Ovary (tissue), 9 donors: ENCODE data around the gene PRSS35. TPM values are rescaled to one million over a fixed set of nuclear protein-coding genes. Genes with fewer than 3 reads are reported as not detected.

Source experiments
- DNase-seq, 5 donors: peaks; one replicate each; pipeline ENCODE4 v3.0.0-alpha.2; 2019 to 2020
- H3K27ac ChIP-seq, 2 donors: fragments of 200-600 bp; one replicate each; pipeline versions ENCODE4 v1.5.1 to v1.8.0; 2019 to 2022
- H3K27me3 ChIP-seq: fragments of 200-600 bp; one replicate; pipeline ENCODE4 v1.8.0; 2022
- H3K36me3 ChIP-seq: fragments of 200-600 bp; sonication (generic); one replicate; pipeline ENCODE4 v1.5.1; 2019
- H3K4me1 ChIP-seq: one replicate; pipeline ENCODE4 v1.8.1; 2013; ENCODE audit warnings: mild to moderate bottlenecking, moderate library complexity; ENCODE audit not compliant: insufficient read depth
- H3K4me3 ChIP-seq: fragments of 200-600 bp; sonication (generic); one replicate; pipeline ENCODE4 v1.5.1; 2017
- H3K9me3 ChIP-seq, 2 donors: fragments of 200-600 bp in 1 of 2; sonication (generic) in 1 of 2; one replicate each; pipeline versions ENCODE4 v1.5.1 to v1.8.1; 2013 to 2019; ENCODE audit warnings: mild to moderate bottlenecking in 1 of 2, moderate library complexity in 1 of 2
- EP300 ChIP-seq: sonication (generic); formaldehyde crosslinking; IDR thresholded peaks from one replicate; pipeline ENCODE4 v1.6.1; 2017; ENCODE audit warnings: antibody characterized with exemption
- POLR2A ChIP-seq: fragments of 450-650 bp; IDR thresholded peaks from one replicate; pipeline ENCODE4 v1.6.1; 2017; ENCODE audit warnings: antibody characterized with exemption, mild to moderate bottlenecking, moderate library complexity
- WGBS, 3 donors: extraction: QIAGEN DNeasy Blood & Tissue Kit in 1 of 3; methylation state at CpG; one replicate each; pipeline versions ENCODE4 v1.1.5 to v1.1.7; 2013 to 2017; 5-methylcytosine and 5-hydroxymethylcytosine counted together
- intact Hi-C, 4 donors: fragments of 100-400 bp; cut with DNase I; formaldehyde crosslinking; loops; one replicate each; pipeline versions ENCODE4 v1.11.0 to v1.15.1; 2022 to 2023
- polyA plus RNA-seq, 2 donors: library from polyadenylated mRNA; stranded (reverse); fragments of 200-250 nt in 1 of 2; fragments of 350-450 nt in 1 of 2; fragmentation: Illumina TruSeq in 1 of 2; extraction: RNeasy Lipid Tissue Mini Kit (QIAGEN cat#74804) in 1 of 2; gene quantifications; one replicate each; pipeline ENCODE4 v1.2.3, GENCODE V29; 2013 to 2014
- total RNA-seq, 7 donors: library from RNA; depleted of rRNA in 2 of 7; stranded (reverse); fragments of >200 nt in 2 of 7; fragmentation: NEBNext Ultra II Directional in 3 of 7; extraction: Animal tissue kit (Norgen Biotek cat#: 25700) in 3 of 7; gene quantifications; one replicate each; pipeline versions ENCODE4 v1.1.0 to v1.2.4, GENCODE V29; 2016 to 2023
- TF ChIP-seq, protein P1 (sequence below), 3 donors: fragments of 450-650 bp in 2 of 3; fragments of 200-600 bp in 1 of 3; IDR thresholded peaks; one replicate each; pipeline versions ENCODE4 v1.5.1 to v1.8.0; 2016 to 2022; ENCODE audit warnings: antibody characterized with exemption in 3 of 3, mild to moderate bottlenecking in 1 of 3
- donor health status: DM: no; HTN: no; CAD: no; lungs with moderate emphysema.
- donor health status: DM: no; HTN: no; CAD: no.
- donor health status: Bipolar disorder and iron deficiency.
- donor health status: DM: yes; HTN: yes; CAD: no.
- donor health status: DM: no; HTN: no; CAD: no.
- donor health status: DM: yes; HTN: yes; CAD: no.

Gene PRSS35
- total and polyA plus RNA-seq, 9 donors, result 2.4 to 11.3 (median 6.8) TPM

DNA sequence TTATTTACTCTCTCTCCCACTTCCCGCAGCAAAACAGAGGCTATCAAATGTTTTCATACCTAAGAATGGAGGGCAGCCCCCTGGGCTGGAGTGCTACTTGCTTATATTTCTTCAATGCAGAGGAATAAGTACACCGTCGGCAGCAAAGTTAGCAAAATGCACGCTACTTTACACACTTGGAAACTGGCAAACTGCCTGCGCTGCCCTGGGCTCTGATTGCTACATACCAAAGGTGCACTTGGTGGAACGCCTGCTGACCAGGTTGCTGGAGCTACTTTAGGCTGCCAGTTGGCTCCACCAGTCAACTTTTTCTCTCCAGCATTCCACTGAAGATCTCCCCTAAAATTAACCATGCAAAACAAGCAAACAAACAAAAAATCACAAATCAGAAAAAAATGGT lies 62.4 kb downstream of the PRSS35 start:
- no peak overlapping the region for H3K4me3 ChIP-seq
- TF ChIP-seq EP300, result no peak
- TF ChIP-seq, protein P1, sequence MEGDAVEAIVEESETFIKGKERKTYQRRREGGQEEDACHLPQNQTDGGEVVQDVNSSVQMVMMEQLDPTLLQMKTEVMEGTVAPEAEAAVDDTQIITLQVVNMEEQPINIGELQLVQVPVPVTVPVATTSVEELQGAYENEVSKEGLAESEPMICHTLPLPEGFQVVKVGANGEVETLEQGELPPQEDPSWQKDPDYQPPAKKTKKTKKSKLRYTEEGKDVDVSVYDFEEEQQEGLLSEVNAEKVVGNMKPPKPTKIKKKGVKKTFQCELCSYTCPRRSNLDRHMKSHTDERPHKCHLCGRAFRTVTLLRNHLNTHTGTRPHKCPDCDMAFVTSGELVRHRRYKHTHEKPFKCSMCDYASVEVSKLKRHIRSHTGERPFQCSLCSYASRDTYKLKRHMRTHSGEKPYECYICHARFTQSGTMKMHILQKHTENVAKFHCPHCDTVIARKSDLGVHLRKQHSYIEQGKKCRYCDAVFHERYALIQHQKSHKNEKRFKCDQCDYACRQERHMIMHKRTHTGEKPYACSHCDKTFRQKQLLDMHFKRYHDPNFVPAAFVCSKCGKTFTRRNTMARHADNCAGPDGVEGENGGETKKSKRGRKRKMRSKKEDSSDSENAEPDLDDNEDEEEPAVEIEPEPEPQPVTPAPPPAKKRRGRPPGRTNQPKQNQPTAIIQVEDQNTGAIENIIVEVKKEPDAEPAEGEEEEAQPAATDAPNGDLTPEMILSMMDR (IDR thresholded peaks at IDR 0.05), result no peak
- no peak for TF ChIP-seq POLR2A
- no peaks in the 10 kb centered on the region for H3K9me3 ChIP-seq
- no peak overlapping the region for H3K27ac ChIP-seq
- intact Hi-C loops, result no loop called here
- WGBS, 3 donors, result 41 to 65% (median 56%) methylated on average over 6 of the region's 6 CpGs
- H3K36me3 ChIP-seq, result no peaks in the 10 kb centered on the region
- no peaks in the 10 kb centered on the region for H3K27me3 ChIP-seq
- no peak for DNase-seq
- no peaks in the 10 kb centered on the region for H3K4me1 ChIP-seq

Other genes with a start within 250 kb of the PRSS35 start
- gene ME1, start 81.5 kb upstream of the PRSS35 start, total RNA-seq, result 10 to 100 TPM in 6 of 7 donors, 1 to 10 TPM in 1; 9.9 to 19.6 (median 14.9) TPM
- gene ME1, start 81.5 kb upstream of the PRSS35 start, polyA plus RNA-seq, result 10 to 100 TPM in 1 of 2 donors, 1 to 10 TPM in 1; 7.5 to 17.0 TPM
- gene SNAP91, start 196.6 kb downstream of the PRSS35 start, total RNA-seq, result 1 to 10 TPM in 6 of 7 donors, under 1 TPM in 1; 0.71 to 3.1 (median 1.8) TPM
- gene SNAP91, start 196.6 kb downstream of the PRSS35 start, polyA plus RNA-seq, result 1 to 10 TPM; 1.3 TPM